DOHH2 (cell line): ENCODE results near the gene GNG12.
A peak's percentile ranks its signal among the peaks of the same experiment; 100 is the strongest.

Source experiments
- H3F3A ChIP-seq: fragments of 200-600 bp; sonication (generic), shearing (Covaris generic); 2 replicates; pipeline ENCODE4 v1.6.0; 2016; ENCODE audit warnings: antibody characterized with exemption, mild to moderate bottlenecking; ENCODE audit not compliant: control insufficient read depth, insufficient read depth
- H3K27ac ChIP-seq: fragments of 200-600 bp; sonication (generic); 2 replicates; pipeline ENCODE4 v1.5.1; 2014; ENCODE audit warnings: low read depth, mild to moderate bottlenecking, low read length, moderate library complexity
- H3K27me3 ChIP-seq: fragments of 200-600 bp; sonication (generic); 2 replicates; pipeline ENCODE4 v1.6.1; 2014; ENCODE audit warnings: mild to moderate bottlenecking, low read length, mixed read lengths; ENCODE audit not compliant: control insufficient read depth
- H3K36me3 ChIP-seq: fragments of 200-600 bp; sonication (generic); 2 replicates; pipeline ENCODE4 v1.6.1; 2014; ENCODE audit warnings: mild to moderate bottlenecking, low read length, moderate library complexity, mixed read lengths; ENCODE audit not compliant: control insufficient read depth
- H3K4me1 ChIP-seq: fragments of 200-600 bp; sonication (generic); 2 replicates; pipeline ENCODE4 v1.6.1; 2014; ENCODE audit warnings: mild to moderate bottlenecking, low read length, mixed read lengths; ENCODE audit not compliant: control insufficient read depth
- H3K4me2 ChIP-seq: fragments of 200-600 bp; sonication (generic); 2 replicates; pipeline ENCODE4 v1.6.0; 2014; ENCODE audit warnings: mild to moderate bottlenecking, low read length, moderate library complexity
- H3K4me3 ChIP-seq: fragments of 200-600 bp; sonication (generic); 2 replicates; pipeline ENCODE4 v1.5.1; 2014; ENCODE audit warnings: mild to moderate bottlenecking, low read length, mixed read lengths
- H3K79me2 ChIP-seq: fragments of 200-600 bp; sonication (generic); 2 replicates; pipeline ENCODE4 v1.6.1; 2014; ENCODE audit warnings: mild to moderate bottlenecking, low read length, mixed read lengths; ENCODE audit not compliant: control insufficient read depth
- H3K9me2 ChIP-seq: fragments of 200-600 bp; sonication (generic); replicated peaks from 2 replicates; pipeline ENCODE4 v1.6.1; 2014; ENCODE audit warnings: mild to moderate bottlenecking, low read length, mixed read lengths; ENCODE audit not compliant: control insufficient read depth
- H3K9me3 ChIP-seq: fragments of 200-600 bp; sonication (generic); 2 replicates; pipeline ENCODE4 v1.6.1; 2014; ENCODE audit warnings: antibody characterized with exemption, low read length, mixed read lengths; ENCODE audit not compliant: control insufficient read depth, insufficient read depth
- H4K20me1 ChIP-seq: fragments of 200-600 bp; sonication (generic); 2 replicates; pipeline ENCODE4 v1.6.0; 2014; ENCODE audit warnings: low read depth, mild to moderate bottlenecking, antibody characterized with exemption, low read length, moderate library complexity; ENCODE audit not compliant: control insufficient read depth, insufficient read depth
- EZH2phosphoT487 ChIP-seq: fragments of 200-600 bp; sonication (generic); IDR thresholded peaks from 2 replicates; pipeline ENCODE4 v1.6.1; 2017; ENCODE audit warnings: borderline replicate concordance, mild to moderate bottlenecking, antibody characterized with exemption, low read length, moderate library complexity, mixed read lengths
- TF ChIP-seq, protein P1 (sequence below): fragments of 200-600 bp; sonication (generic); IDR thresholded peaks from one replicate; pipeline ENCODE4 v1.5.1; 2014; ENCODE audit warnings: antibody characterized with exemption, mild to moderate bottlenecking, low read depth, low read length; ENCODE audit not compliant: poor library complexity, severe bottlenecking

GNG12 gene

DNA sequence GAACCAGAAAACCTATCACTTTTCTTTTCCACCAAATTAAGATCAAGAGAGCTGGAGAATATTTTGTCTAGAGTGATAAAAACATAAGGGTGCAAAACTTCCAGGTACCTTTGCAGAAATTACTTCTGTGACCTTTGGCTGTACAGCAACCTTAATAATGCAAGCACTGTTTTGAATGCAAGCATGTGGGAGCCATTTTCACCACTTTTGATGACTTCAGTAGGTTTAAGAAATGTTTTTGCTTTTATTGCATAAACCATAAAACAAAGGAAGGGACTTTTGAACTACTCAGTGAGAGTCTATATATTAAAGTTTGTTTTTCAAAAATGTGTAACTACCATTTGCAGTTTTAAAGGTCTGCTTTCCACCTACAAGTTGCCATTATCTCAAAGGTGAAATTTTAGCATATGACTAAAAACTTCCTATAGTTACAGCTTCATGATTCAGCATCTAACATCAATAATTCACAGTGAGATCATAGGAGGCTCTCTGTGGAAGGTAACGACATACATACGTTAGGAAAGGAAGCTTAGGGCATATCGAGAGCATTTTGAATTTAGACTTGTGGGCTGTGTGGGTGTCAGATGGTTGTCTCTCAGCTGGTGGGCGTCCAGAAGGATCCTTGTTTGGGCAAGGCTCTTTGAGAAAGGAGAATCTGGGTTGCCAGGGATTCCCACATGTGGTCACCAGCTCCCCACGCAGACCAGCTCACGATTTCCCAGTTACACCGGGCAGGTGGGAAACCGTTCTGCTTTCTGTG lies 149.3 kb downstream of the GNG12 start:
- H3K4me2 ChIP-seq: peak overlapping the region; percentile 70
- H3K79me2 ChIP-seq: peaks cover 23% of the 10 kb centered on the region
- H3K9me2 ChIP-seq: no peaks in the 10 kb centered on the region
- H4K20me1 ChIP-seq: peaks cover 8% of the 10 kb centered on the region; the same call in 1 of the 2 replicates
- H3F3A ChIP-seq: peaks cover 12% of the 10 kb centered on the region; the same call in 1 of the 2 replicates
- no peak overlapping the region for H3K27ac ChIP-seq
- TF ChIP-seq, protein P1, sequence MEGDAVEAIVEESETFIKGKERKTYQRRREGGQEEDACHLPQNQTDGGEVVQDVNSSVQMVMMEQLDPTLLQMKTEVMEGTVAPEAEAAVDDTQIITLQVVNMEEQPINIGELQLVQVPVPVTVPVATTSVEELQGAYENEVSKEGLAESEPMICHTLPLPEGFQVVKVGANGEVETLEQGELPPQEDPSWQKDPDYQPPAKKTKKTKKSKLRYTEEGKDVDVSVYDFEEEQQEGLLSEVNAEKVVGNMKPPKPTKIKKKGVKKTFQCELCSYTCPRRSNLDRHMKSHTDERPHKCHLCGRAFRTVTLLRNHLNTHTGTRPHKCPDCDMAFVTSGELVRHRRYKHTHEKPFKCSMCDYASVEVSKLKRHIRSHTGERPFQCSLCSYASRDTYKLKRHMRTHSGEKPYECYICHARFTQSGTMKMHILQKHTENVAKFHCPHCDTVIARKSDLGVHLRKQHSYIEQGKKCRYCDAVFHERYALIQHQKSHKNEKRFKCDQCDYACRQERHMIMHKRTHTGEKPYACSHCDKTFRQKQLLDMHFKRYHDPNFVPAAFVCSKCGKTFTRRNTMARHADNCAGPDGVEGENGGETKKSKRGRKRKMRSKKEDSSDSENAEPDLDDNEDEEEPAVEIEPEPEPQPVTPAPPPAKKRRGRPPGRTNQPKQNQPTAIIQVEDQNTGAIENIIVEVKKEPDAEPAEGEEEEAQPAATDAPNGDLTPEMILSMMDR: no peak
- no peak for TF ChIP-seq EZH2phosphoT487
- H3K4me3 ChIP-seq: peak overlapping the region; percentile 77
- peaks cover 30% of the 10 kb centered on the region for H3K36me3 ChIP-seq
- peaks cover 17% of the 10 kb centered on the region for H3K4me1 ChIP-seq
- no peaks in the 10 kb centered on the region for H3K27me3 ChIP-seq
- H3K9me3 ChIP-seq: no peaks in the 10 kb centered on the region

DNA sequence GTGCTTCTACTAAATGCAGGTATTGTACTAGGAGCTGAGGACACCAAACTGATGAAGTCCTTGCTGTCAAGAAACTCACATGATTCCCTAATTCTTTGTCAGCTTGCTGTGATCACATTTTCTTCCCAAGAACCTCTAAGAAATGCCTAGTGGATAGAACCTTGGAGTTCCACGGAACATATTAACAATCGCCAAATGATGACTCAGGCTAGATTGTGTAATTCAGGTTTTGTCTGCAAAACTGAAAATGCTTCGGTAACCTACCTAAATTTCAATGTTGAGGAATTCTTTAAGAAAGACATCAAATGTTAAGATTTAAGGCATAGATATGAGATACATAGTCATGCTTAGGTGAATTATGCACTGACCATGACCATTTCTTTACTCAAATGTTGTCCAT lies 150.0 kb downstream of the GNG12 start:
- H3K79me2 ChIP-seq: peaks cover 23% of the 10 kb centered on the region
- no peaks in the 10 kb centered on the region for H3K27me3 ChIP-seq
- no peak for TF ChIP-seq EZH2phosphoT487
- TF ChIP-seq, protein P1: no peak
- H3K9me2 ChIP-seq: no peaks in the 10 kb centered on the region
- H3K4me3 ChIP-seq: no peak overlapping the region
- H3K4me1 ChIP-seq: peaks cover 17% of the 10 kb centered on the region
- no peak overlapping the region for H3K27ac ChIP-seq
- peaks cover 8% of the 10 kb centered on the region; the same call in 1 of the 2 replicates for H4K20me1 ChIP-seq
- no peak overlapping the region for H3K4me2 ChIP-seq
- H3K36me3 ChIP-seq: peaks cover 24% of the 10 kb centered on the region
- no peaks in the 10 kb centered on the region for H3K9me3 ChIP-seq
- H3F3A ChIP-seq: peaks cover 12% of the 10 kb centered on the region; the same call in 1 of the 2 replicates

DNA sequence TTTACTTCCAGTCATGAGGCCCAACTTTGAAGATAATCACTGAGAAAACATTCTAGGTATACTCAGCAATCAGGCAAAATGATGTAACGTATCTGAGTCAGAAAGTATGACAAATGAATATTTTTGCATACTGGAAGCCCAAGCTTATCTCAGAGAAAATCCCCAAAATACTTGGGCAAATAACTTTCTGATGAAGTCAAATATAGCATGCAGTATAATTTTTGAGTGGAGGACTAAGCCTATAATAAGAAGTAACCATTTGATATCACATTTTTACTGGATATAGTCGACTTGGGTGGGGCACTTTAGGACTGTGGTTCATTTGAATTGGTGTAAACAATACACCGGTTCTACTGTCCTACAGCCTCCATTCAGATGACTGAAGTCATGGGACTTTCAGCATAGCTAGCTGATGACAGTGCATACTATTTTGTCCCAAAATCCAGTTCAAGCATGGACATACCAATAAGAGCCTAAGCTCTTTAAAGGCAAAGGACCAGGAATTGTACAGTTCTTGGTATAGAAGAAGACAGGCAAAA lies 150.5 kb downstream of the GNG12 start:
- H4K20me1 ChIP-seq: peaks cover 8% of the 10 kb centered on the region; the same call in 1 of the 2 replicates
- peaks cover 19% of the 10 kb centered on the region for H3K36me3 ChIP-seq
- no peaks in the 10 kb centered on the region for H3K9me3 ChIP-seq
- H3K4me1 ChIP-seq: peaks cover 17% of the 10 kb centered on the region
- H3K4me3 ChIP-seq: no peak overlapping the region
- peaks cover 22% of the 10 kb centered on the region for H3K79me2 ChIP-seq
- peaks cover 11% of the 10 kb centered on the region; the same call in 1 of the 2 replicates for H3F3A ChIP-seq
- TF ChIP-seq EZH2phosphoT487: no peak
- TF ChIP-seq, protein P1: no peak
- no peak overlapping the region for H3K4me2 ChIP-seq
- H3K27ac ChIP-seq: no peak overlapping the region
- no peaks in the 10 kb centered on the region for H3K9me2 ChIP-seq
- H3K27me3 ChIP-seq: no peaks in the 10 kb centered on the region
